GM18517 (cell line): Measurements from ENCODE around the gene MYNN.
A peak's percentile ranks its signal among the peaks of the same experiment; 100 is the strongest.

ENCODE experiments used
- ATAC-seq: cut with Tn5 transposase; IDR thresholded peaks from one replicate; pipeline ENCODE4 v1.9.1; 2021; ENCODE audit warnings: mild to moderate bottlenecking, moderate library complexity; ENCODE audit not compliant: unreplicated experiment

Gene MYNN

DNA sequence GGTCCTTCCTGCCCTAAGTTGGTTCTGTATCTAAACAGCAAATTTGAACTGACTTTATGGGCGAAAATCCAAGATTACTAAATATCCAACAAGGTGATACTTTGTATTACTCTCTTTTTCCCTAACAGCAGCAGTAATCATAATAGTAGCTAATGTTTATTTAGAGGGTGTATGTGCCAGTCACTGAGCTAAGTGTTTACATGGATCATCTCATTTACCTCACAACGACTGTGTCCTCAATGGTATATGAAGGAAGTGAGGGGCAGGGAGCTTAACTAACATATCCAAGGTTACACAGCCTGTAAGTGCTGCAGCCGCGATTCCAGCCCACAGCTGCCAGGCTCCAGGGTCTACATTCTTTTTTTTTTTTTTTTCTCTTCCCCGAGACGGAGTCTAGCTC is 49.8 kb downstream of the MYNN start:
- no peak for ATAC-seq

DNA sequence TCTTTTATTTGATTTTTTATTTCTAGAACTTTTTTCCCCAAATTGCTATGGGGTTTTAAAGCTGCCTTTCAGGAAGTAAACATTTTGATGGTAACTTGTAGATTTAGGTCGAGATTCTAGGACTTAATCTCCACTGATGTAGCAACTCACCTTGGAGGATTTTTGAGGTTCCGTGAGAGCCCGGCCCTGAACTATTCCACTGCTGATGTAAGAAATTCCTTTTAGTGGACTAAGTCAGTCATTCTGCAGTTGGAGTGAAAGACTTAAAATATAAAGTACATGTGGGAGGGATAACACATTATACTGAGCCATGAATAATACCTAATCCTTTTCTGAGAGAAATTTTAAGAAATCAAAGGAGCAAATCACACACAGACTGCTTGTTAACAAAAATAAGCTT is 52.1 kb downstream of the MYNN start:
- no peak for ATAC-seq

DNA sequence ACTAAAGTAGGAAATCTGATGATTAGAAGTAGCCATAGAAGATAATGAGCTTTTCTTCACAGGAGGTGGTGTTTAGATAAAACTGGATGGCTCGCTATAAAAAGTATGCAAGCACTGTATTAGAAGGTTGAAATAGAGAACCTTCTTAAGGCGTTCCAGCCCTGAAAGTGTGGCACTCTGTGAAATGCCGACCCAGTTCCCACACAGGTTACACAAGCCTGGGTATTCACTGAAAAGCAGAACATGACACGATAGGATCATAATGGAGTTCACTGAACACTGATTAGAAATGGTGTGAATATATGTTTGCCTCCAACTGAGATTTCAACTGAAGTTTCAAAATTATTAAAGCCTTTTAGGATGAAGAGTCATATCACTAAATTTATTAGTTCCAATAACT is 54.5 kb downstream of the MYNN start:
- ATAC-seq: no peak

DNA sequence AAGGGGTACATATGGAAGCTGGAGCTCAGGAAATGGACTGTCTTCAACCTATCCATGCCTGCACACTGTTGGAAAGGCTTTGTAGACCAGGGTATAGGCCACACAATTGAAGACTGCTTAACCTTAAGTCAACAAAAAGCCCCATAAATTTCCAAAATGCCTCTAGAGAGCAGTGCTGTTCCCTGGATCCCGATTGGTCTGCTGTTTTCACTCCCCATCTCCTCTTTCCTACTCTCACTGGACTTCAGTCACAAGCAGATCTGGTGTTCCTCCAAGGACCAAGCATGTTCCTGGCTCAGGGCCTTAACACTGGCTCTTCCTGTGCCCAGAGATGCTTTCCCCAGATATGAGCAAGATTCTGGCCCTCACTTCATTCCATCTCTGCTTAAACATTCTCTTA is 62.3 kb downstream of the MYNN start:
- no peak for ATAC-seq

DNA sequence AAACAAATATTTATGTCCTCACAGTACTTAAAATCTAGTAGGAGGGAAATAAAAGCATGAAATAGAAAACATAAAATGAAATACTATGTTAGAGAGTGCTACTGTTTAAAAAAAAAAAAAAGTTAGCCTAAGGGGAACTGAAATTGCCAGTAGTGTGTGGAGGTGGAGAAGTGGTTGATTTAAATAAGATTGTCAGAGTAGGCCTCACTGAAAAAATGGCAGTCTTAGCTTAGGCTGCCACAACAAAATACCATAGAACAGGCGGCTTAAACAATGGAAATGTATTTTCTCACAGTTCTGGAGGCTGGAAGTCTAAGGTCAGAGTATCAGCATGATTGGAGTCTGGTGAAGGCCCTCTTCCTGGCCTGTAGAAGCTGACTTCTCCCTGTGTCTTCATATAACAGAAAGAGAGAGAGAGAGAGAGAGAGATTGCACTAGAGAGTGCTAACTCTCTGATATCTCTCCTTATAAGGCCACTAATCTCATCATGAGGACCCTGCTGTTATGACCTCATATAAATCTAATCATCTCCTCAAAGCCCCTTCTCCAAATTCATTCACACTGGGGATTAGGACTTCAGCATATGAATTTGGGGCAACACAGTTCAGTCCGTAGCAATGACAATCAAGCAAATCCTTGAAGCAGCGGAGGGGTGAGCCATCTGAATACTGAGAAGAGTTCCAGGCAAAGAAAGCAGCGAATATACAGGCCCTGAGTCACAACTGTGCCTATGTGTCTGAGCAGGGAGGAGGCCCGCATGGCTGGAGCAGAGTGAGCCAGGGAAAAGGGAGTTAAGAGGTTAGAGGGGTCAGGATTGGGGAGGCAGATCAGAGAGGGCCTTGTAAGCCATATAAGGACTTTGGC is 63.1 kb downstream of the MYNN start:
- peak; percentile 78 for ATAC-seq

DNA sequence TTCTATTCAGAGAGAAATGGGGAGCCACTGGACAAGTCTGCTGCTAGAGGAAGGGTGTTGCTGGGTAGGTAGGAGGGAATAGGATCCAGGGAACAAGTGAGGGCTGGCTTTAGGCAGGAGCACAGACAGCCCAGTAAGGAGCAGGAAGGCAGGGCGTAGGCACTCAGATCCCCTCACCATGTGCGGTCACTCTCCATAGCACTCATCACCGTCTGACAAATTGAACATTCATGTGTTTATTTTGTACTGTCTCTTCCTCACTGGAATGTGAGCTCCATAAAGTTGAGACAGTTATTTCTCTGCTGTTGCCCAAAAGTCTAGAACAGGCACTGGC is 63.7 kb downstream of the MYNN start:
- ATAC-seq: no peak

DNA sequence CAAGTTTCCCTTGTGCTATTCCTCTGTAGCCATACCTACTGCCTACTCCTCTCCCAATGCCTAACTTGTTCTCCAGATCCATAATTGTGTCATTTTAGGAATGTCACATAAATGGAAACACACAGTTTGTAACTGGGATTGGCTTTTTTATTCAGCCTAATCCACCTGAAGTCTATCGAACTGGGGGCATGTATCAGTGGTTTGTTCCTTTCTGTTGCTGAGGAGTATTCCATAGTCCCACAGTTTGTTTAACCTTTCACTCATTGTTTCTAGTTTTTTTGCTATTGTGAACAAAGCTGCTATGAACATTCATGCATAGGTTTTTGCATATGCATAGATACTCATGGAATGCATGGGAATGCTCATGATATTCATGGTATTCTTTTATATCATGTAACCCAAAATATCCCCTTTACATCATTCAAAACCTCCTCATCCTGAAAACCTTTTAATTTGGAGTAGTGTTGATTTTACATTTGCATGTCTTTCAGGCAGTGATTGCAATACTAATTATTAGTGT is 65.4 kb downstream of the MYNN start:
- ATAC-seq: no peak
